Psoas muscle (tissue), 8 donors: ENCODE measurements around the gene SLCO4A1. TPM values are rescaled to one million over a fixed set of nuclear protein-coding genes. Genes with fewer than 3 reads are reported as not detected.

Experiments used
- ATAC-seq, 4 donors: fragments of 200-7000 bp; cut with Tn5 transposase; one replicate each; pipeline ENCODE4 v1.9.1; 2020; ENCODE audit warnings: moderate library complexity in 3 of 4, mild to moderate bottlenecking in 2 of 4
- DNase-seq, 2 donors: peaks; one replicate each; pipeline ENCODE4 v3.0.0-alpha.2; 2020
- H3K27ac ChIP-seq: fragments of 200-600 bp; one replicate; pipeline ENCODE4 v1.8.0; 2022
- H3K27me3 ChIP-seq, 3 donors: fragments of 200-600 bp in 1 of 3; one replicate each; pipeline versions ENCODE4 v1.6.1 to v1.8.0; 2013 to 2022; ENCODE audit warnings: low read length in 2 of 3, mild to moderate bottlenecking in 2 of 3, moderate library complexity in 1 of 3; ENCODE audit not compliant: insufficient read depth in 3 of 3
- H3K36me3 ChIP-seq, 2 donors: fragments of 200-600 bp in 1 of 2; one replicate each; pipeline versions ENCODE4 v1.6.1 to v1.8.0; 2013 to 2022; ENCODE audit warnings: low read depth in 1 of 2, mild to moderate bottlenecking in 1 of 2, moderate library complexity in 1 of 2; ENCODE audit not compliant: insufficient read depth in 1 of 2
- H3K4me1 ChIP-seq: fragments of 200-600 bp; one replicate; pipeline ENCODE4 v1.8.0; 2022
- H3K4me3 ChIP-seq: fragments of 200-600 bp; one replicate; pipeline ENCODE4 v1.8.0; 2022; ENCODE audit warnings: mild to moderate bottlenecking
- H3K9me3 ChIP-seq: fragments of 200-600 bp; one replicate; pipeline ENCODE4 v1.8.0; 2022
- CTCF ChIP-seq: fragments of 200-600 bp; IDR thresholded peaks from one replicate; pipeline ENCODE4 v1.8.0; 2022; ENCODE audit warnings: antibody characterized with exemption
- WGBS, 3 donors: extraction: QIAGEN DNeasy Blood & Tissue Kit; methylation state at CpG; one replicate each; pipeline versions ENCODE4 v1.1.6 to v1.1.7; 2013; 5-methylcytosine and 5-hydroxymethylcytosine counted together
- intact Hi-C, 2 donors: fragments of 100-400 bp; cut with DNase I; formaldehyde crosslinking; loops; one replicate each; pipeline versions ENCODE4 v1.11.0 to v1.14.2; 2022
- polyA plus RNA-seq, 3 donors: library from polyadenylated mRNA; stranded (reverse); fragments of 200-250 nt; gene quantifications; one replicate each; pipeline ENCODE4 v1.2.3, GENCODE V29; 2013
- total RNA-seq, 4 donors: library from RNA; stranded (reverse); fragmentation: NEBNext Ultra II Directional in 2 of 4; extraction: Animal tissue kit (Norgen Biotek cat#: 25700) in 2 of 4; gene quantifications; one replicate each; pipeline versions ENCODE4 v1.2.1 to v1.2.4, GENCODE V29; 2021 to 2023
- donor health status: healthy with polysubstance abuse.
- donor health status: DM: no; HTN: no; CAD: no; lungs with moderate emphysema.
- donor health status: Bipolar disorder and iron deficiency.
- donor health status: healthy.
- donor health status: DM: yes; HTN: yes; CAD: no.
- donor health status: DM: no; HTN: no; CAD: no.
- donor health status: DM: no; HTN: no; CAD: no.
- donor health status: DM: yes; HTN: yes; CAD: no.

Gene SLCO4A1
- total and polyA plus RNA-seq, 7 donors = 5.3 to 38.5 (median 9.8) TPM

- Histone ChIP-seq H3K36me3 (no peaks in the 10 kb centered on the region), H3K4me3 (no peak overlapping the region), H3K9me3 (peaks cover 8% of the 10 kb centered on the region), H3K27ac (no peak overlapping the region), H3K4me1 (no peaks in the 10 kb centered on the region), H3K27me3 (peaks cover 0 to 19% (median 2%) of the 10 kb centered on the region in 3 donors)
- intact Hi-C loops = no loop called here
- no peak for DNase-seq
- TF ChIP-seq CTCF = no peak
- ATAC-seq = no peak
- WGBS, 3 donors = 26 to 46% (median 27%) methylated on average over 14 of the region's 14 CpGs
Measured at GRCh38 chr20:62675877-62676260, 33.6 kb downstream of the SLCO4A1 start.

GRCh38 chr20:62676976-62677375, 34.7 kb downstream of the SLCO4A1 start:
- intact Hi-C loops = no loop called here
- WGBS, 3 donors = 88 to 93% (median 91%) methylated on average over 9 of the region's 9 CpGs

GRCh38 chr20:62677678-62678077, 35.4 kb downstream of the SLCO4A1 start:
- Histone ChIP-seq H3K4me1 (no peaks in the 10 kb centered on the region), H3K9me3 (peaks cover 8% of the 10 kb centered on the region), H3K27ac (no peak overlapping the region), H3K27me3 (peaks cover 0 to 27% (median 5%) of the 10 kb centered on the region in 3 donors), H3K36me3 (no peaks in the 10 kb centered on the region), H3K4me3 (no peak overlapping the region)
- intact Hi-C loops = no loop called here
- WGBS, 3 donors = 77 to 86% (median 79%) methylated on average over 10 of the region's 10 CpGs
- ATAC-seq = no peak
- DNase-seq = no peak
- no peak for TF ChIP-seq CTCF

More at GRCh38 chr20:62676976-62677375, 34.7 kb downstream of the SLCO4A1 start:
- ATAC-seq (no peak), DNase-seq (no peak)
- Histone ChIP-seq H3K4me3 (no peak overlapping the region), H3K27ac (no peak overlapping the region), H3K27me3 (peaks cover 0 to 22% (median 2%) of the 10 kb centered on the region in 3 donors), H3K9me3 (peaks cover 8% of the 10 kb centered on the region), H3K36me3 (no peaks in the 10 kb centered on the region), H3K4me1 (no peaks in the 10 kb centered on the region)
- TF ChIP-seq CTCF = no peak

GRCh38 chr20:62678553-62678952, 36.2 kb downstream of the SLCO4A1 start:
- Histone ChIP-seq H3K4me1 (no peaks in the 10 kb centered on the region), H3K4me3 (no peak overlapping the region), H3K36me3 (no peaks in the 10 kb centered on the region), H3K9me3 (peaks cover 8% of the 10 kb centered on the region), H3K27me3 (peaks cover 0 to 35% (median 5%) of the 10 kb centered on the region in 3 donors), H3K27ac (no peak overlapping the region)
- TF ChIP-seq CTCF = no peak
- ATAC-seq (no peak), DNase-seq (no peak)
- intact Hi-C loops = no loop called here
- WGBS, 3 donors = 44 to 48% (median 46%) methylated on average over 9 of the region's 9 CpGs

GRCh38 chr20:62679978-62680589, 37.8 kb downstream of the SLCO4A1 start:
- H3K4me1 ChIP-seq = no peaks in the 10 kb centered on the region
- H3K27me3 ChIP-seq = peaks cover 0 to 33% (median 4%) of the 10 kb centered on the region in 3 donors
- peaks cover 8% of the 10 kb centered on the region for H3K9me3 ChIP-seq
- no peak for ATAC-seq
- H3K27ac ChIP-seq = no peak overlapping the region
- no peaks in the 10 kb centered on the region for H3K36me3 ChIP-seq
- H3K4me3 ChIP-seq = no peak overlapping the region
- no peak for DNase-seq
- TF ChIP-seq CTCF = no peak
- intact Hi-C loops = no loop called here
- 94 to 97% (median 94%) methylated on average over 11 of the region's 11 CpGs for WGBS, 3 donors
